Measurements from ENCODE around the gene PTPN9.
"Not testable (repeated sequence)": the region's sequence is repeated elsewhere in the genome, so short reads cannot be mapped to it uniquely, and the experiment has no call there.

GRCh38 chr15:75477094-75477493 is 102.0 kb downstream of the PTPN9 start:
- not testable (repeated sequence) for TF ChIP-seq CTCF, POLR2A (IDR thresholded peaks at IDR 0.05)
